ENCODE data around the gene DYSF.
"Not testable (repeated sequence)": the region's sequence is repeated elsewhere in the genome, so short reads cannot be mapped to it uniquely, and the experiment has no call there.

DYSF gene

DNA sequence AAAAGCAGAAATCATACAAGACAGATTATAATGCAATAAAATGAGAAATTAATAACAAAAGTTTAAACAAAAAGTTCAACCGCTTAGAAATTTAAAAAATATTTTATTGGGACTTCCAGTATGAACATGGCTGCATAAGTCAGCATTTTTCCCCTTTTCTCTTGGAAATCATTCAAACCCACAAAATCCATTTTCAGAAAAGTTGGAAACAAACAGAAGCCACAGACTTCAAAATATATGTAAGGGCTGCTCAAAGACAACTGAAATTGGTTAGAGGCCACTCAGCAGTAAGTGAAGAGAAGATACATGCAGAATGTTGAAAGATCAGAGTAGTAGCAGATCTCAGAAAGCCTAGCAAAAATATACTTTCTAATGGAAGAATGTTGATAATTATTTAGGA lies 194.0 kb downstream of the DYSF start:
- DNase-seq (ENCODE audit: low read depth): peak; percentile 21

DNA sequence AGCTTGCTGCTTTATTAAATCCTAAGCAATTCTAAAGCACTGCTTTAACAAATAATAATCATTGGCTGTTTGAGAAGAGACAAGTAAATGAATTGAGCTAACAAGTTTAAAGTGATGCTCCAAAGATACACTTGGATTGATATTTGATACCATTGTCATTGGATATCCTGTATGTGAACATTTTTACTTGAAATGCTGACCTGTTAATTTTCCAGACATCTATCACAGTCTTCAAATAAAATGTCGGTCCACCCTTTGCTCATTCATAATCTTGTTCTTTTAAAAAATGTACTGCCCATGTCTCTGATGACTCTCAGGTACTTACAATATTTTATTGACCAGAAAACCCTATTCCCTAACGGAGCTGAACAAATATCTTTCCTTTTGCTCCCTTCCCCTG lies 202.1 kb downstream of the DYSF start:
- no peak for DNase-seq (ENCODE audit: low read depth)

DNA sequence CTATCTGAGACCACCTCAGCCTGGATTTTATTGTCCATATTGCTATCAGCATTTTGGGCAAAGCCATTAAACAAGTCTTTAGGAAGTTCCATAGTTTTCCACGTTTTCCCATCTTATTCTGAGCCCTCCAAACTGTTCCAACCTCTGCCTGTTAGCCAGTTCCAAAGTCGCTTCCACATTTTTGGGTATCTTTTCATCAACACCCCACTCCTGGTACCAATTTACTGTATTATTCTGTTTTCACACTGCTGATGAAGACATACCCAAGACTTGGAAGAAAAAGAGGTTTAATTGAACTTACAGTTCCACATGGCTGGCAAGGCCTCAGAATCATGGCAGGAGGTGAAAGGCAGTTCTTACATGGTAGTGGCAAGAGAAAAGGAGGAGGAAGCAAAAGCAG lies 204.9 kb downstream of the DYSF start:
- DNase-seq (ENCODE audit: low read depth): not testable (repeated sequence)

DNA sequence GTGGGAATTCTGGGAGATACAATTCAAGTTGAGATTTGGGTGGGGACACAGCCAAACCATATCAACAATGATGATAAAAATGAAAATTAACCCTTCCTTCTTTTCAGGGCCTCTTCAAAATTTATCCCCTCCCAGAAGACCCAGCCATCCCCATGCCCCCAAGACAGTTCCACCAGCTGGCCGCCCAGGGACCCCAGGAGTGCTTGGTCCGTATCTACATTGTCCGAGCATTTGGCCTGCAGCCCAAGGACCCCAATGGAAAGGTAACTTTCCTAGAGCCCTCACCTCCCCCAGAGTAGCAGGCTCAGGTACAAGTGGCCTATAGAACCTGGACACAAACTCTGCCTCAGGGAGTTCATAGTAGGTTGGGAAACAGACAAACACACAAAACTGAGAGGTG lies 205.4 kb downstream of the DYSF start:
- DNase-seq (ENCODE audit: low read depth): no peak

DNA sequence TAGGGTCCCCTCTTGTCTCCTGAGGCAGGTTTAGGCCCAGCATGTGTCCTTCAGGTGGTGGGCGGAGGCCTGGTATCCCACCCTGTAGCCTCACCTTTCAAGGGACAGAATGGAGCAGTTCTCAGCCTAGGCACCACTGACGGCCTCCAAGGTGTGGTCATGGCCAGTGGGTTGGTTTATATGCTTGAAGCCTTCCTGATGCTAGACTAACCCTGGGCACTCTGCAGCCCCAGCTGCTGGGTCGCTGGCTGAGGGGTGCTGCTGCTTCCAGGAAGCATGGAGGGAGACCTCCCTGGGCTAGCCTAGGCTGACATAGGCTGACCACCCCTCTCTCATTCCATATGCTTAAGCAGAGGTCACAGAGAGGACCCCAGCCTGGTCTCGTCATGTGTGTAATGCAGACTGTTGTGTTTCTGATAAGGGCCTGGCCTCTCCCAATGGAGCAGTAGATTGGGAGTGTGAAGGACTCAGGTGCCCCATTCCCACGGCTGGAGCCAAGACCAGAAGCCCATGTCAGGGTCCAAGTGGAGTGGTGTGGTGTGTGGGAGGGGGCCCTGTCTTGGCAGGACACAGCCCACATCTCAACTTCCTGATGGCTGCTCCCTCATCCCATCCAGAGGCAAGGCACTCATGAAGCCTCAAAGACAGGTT lies 206.6 kb downstream of the DYSF start:
- DNase-seq (ENCODE audit: low read depth): no peak

DNA sequence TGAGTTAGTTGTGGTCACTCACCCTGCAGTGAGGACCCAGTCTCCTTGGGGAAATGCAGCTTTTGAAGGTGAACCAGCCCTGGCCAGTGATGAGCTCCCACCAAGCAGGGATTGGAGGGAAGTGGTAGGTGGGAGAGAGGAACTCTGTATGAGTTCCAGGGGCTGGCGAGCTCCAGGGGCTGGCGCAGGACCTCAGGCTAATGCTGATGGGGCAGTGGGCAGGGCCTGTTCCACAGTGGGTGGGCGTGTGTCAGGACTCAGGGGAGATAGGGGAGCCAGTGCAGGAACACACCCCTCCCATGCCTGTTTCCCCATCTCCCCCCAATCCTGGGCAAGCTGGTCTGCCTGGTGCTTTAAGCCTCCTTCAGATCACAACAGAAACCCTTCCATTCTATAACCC lies 208.4 kb downstream of the DYSF start:
- DNase-seq (ENCODE audit: low read depth): no peak

DNA sequence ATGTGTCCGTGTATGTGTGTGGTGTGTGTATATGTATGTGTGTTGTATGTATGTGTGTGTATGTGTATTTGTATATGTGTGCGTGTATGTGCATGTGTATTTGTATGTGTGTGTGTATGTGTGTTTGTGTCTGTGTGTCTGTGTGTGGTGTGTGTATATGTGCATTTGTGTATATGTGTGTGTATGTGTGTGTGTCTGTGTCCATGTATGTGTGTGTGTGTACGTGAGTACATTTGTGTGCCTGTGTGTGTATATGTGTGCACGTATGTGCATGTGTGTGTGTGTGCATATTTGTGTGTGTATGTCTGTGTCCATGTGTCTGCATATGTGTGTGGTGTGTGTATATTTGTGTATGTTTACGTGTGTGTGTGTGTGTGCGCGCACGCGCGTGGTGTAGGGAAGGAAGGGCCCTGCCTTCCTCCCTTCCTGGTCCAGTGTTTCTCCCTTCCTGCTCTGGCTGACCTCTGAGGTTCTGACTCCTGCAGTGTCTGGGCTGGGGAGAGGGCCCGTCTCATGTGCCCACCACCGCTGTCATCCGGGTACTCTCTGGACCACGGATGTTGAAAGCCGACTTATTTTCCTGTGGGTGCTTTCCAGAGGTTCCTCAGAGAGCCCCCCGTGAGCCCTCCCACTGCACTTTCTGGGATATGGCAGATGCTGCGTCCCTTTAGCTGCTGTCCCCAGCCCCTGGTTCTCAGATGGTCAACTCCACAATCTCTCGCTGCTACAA lies 209.5 kb downstream of the DYSF start:
- no peak for DNase-seq (ENCODE audit: low read depth)

DNA sequence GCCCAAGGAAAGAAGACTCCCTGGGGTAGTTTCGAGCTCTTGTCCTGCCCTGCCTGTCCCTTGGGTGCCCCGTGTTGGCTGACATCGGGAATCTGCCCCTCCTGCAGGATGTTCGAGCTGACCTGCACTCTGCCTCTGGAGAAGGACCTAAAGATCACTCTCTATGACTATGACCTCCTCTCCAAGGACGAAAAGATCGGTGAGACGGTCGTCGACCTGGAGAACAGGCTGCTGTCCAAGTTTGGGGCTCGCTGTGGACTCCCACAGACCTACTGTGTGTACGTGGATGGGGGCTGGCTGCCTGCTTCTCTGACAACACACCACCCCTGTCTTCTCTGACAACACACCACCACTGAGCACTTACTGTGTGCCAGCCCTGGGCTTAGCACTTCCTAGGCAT lies 210.8 kb downstream of the DYSF start:
- no peak for DNase-seq (ENCODE audit: low read depth)

DNA sequence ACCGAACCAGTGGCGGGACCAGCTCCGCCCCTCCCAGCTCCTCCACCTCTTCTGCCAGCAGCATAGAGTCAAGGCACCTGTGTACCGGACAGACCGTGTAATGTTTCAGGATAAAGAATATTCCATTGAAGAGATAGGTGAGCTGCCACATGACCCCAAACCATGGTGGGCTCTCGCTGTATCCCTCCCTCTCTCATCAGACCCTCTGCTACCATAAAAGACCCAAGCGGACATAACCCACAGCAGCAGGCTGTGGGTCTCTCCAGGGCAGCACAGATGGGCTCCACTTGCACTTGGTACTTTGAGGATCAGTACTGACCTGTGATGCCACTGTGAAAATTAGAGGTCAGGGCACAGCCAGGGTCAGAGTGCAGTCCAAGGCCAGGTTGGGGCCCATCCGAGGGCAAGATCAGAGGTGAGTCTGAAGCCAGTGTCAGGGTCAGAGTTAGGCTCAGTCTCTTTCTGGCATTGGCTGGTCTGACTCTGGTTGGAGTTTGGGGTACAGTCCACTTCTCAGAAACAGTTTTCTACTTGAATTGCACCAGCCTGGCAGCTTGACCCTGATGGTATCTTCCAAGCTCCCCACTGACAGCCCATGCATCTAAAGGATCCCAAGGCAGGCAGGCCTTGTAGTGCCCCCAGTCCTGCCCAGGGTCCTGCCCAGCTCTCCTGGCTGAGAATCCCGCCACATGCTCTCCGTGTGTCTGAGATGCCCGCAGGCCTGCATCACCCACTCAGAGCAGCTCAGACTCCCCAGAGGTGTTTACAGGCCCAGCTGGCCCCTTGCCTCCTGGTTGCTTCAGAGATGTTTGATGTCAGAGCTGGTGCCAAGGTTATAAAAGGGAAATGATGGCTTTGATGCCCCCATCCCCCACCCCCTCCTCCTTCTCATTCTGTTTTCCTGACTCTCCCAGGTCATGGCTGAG lies 212.1 kb downstream of the DYSF start:
- no peak for DNase-seq (ENCODE audit: low read depth)

DNA sequence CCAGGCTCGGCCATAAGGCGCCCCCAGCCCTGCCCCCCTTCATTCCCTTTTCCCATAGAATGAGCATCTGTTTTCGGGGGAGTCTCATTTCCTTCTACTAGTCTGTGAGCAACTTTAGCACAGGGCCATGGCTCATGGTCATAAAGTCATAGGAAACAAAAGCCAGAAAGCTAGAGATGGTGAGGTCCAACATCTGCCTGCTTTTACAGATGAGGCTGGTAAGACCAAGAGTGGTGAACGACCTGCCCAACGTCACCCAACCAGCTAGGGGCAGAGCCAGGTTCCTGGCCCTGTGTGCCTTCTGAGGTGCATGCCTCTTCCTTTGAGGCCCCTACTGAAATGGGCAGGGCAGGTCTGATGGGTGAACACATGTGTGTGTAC lies 212.7 kb downstream of the DYSF start:
- no peak for DNase-seq (ENCODE audit: low read depth)

DNA sequence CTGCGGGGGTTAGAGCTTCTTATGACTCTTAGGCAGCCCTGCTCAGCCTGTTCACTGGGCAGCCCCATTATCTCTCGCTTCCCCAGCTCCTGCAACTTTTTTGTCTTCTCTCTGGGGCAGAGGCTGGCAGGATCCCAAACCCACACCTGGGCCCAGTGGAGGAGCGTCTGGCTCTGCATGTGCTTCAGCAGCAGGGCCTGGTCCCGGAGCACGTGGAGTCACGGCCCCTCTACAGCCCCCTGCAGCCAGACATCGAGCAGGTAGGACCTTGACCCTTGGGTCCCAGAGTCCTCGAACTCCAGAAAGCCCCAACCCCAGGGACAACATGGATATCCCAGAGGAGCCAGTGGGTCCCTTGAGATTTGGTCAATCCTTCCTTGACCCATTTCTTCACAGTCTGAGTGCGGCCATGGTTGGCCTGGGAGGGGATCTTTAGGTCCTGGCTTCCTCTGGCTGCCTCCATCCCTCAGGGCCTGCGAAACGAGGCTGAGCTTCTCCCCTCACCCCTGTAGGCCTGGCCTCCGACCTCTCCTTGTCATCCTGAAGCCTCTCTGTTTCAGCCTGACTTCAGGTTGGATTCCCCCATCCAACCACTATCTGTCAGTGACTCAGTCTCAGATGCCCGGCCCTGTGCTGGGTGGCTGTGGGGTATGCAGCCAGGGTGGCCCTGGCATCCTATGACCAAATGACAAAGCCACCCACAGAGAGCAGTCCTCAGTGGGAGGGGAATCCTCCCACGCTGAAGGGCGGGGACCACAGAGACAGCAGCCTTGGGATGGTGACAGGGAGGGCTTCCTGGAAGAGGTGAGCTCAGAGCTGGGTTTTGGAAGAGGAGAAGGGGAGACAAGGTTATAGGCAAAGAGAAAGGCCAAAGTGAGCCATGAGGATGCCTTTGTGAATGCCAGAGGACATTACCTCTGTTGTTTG lies 214.2 kb downstream of the DYSF start:
- no peak for DNase-seq (ENCODE audit: low read depth)

DNA sequence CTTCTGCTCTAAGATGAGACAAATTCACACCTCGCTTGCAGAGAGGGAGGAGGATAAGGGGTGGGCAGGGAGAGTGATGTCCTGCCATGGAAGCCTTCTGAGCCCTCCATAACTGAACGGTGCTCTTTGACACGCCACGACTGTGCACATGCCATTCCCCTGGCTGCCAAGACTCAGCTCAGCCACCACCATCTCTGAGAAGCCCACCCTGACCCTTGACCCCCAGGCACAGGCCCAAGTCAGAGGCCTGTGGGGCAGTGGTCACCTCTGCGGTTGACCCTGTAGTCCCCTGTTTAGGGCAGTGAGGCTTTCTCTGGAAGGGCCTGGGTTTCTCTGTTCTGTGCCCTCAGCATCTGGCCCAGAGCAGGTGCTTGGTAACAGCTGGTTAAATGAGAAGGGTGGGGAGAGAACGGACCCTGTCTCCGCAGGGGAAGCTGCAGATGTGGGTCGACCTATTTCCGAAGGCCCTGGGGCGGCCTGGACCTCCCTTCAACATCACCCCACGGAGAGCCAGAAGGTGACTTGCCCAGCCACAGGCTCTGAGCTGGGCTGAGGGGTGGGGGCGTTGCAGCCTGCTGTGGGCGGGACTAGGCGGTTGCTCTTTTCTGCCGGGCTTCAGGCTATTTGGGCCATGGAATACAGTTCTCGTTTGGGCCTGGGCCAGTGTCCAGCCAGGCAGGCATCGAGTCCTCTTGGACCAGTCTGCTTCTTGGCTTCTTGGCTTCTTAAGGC lies 215.1 kb downstream of the DYSF start:
- no peak for DNase-seq (ENCODE audit: low read depth)

DNA sequence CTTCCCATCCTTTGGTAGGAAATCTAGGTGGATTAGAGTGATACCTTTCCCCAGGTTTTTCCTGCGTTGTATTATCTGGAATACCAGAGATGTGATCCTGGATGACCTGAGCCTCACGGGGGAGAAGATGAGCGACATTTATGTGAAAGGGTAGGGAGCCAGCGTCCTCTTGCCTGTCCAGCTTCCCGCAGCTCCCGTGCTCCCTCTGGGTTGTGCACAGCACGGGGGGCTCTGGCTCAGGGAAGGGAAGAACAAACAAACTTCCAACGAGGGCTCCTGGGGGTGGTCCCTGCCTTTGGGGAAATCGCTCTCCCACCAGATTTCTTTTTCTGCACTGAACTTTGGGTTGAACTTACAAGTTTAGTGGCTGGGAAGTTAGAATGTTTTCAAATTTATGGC lies 215.7 kb downstream of the DYSF start:
- DNase-seq (ENCODE audit: low read depth): no peak

DNA sequence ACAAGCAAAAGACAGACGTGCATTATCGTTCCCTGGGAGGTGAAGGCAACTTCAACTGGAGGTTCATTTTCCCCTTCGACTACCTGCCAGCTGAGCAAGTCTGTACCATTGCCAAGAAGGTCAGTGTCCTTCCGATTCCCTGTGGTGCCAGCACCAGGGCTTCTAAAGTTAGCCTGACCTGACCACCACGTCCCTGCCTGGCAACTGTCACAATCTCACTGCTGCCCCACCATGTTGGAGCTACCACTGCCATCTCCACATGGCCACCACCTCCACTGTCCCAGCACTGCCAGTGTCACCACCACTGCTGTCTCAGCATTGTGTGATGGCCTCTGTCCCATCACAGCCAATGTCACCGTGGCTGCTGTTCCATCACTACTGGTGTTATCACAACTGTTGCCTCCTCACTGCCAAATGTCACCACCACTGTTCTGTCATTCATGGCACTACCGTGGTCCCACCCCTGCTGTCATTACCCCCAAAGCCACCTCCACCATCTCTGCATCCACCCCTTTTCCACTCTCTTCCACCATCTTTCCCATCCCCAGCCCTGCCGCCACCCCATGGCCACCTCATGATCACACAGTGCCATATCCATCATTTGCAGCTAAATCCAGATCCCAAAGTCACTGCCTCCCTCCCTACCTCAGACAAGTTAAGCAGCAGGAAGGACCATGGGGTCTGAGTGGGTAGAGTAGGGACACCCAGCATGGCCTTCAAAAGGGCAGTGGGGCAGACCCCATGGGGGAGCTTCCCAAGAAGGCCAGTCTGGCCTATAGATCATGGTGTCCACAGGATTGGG lies 216.5 kb downstream of the DYSF start:
- no peak for DNase-seq (ENCODE audit: low read depth)

DNA sequence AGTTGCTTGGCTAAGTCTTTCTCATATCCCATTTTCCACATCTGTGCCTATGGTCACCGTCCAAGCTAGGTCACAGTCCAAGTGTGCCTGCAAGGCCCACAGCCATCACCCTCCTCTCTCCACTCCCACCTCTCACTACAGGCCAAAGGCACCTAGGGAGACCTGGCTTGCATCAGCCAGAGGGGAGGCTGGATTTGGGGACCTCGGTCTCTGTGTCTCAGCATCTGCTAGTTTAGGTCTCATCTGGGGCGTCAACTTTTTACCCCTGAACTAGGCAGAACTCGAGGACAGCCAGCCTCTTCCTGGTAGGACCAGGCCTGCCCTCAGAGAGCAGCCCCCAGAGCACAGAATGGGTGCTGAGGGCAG lies 217.1 kb downstream of the DYSF start:
- no peak for DNase-seq (ENCODE audit: low read depth)

DNA sequence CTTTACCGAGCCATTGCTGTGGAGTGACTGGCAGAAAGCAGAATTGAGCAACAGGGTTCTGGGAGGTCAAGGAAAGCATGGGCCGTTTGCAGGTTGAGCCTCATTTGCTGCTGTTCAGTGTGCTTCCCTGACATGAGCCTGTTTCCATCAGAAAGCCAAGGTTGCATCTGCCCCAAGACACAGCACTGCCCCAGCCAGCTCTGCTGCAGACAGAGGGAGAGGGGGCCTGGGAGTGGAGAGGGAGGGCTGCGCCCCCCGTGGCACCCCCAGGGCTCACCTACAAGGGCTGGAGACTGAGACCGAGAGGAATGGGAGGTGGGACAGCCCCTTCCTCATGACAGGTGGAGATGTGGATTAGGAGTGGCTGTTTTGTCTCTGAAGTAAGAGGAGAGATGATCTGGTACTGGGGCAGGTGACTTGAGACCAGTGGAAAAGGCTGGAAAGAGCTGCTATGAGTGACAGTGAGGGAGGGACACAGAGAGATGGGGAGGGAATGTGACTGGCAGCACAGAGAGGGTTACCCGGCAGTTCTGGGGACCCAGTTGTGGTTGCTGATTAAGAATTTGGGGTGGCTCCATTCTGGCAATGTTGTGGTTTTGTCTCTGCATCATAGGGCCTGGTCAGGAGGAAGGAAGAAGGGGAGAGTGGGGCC lies 218.0 kb downstream of the DYSF start:
- DNase-seq (ENCODE audit: low read depth): no peak

DNA sequence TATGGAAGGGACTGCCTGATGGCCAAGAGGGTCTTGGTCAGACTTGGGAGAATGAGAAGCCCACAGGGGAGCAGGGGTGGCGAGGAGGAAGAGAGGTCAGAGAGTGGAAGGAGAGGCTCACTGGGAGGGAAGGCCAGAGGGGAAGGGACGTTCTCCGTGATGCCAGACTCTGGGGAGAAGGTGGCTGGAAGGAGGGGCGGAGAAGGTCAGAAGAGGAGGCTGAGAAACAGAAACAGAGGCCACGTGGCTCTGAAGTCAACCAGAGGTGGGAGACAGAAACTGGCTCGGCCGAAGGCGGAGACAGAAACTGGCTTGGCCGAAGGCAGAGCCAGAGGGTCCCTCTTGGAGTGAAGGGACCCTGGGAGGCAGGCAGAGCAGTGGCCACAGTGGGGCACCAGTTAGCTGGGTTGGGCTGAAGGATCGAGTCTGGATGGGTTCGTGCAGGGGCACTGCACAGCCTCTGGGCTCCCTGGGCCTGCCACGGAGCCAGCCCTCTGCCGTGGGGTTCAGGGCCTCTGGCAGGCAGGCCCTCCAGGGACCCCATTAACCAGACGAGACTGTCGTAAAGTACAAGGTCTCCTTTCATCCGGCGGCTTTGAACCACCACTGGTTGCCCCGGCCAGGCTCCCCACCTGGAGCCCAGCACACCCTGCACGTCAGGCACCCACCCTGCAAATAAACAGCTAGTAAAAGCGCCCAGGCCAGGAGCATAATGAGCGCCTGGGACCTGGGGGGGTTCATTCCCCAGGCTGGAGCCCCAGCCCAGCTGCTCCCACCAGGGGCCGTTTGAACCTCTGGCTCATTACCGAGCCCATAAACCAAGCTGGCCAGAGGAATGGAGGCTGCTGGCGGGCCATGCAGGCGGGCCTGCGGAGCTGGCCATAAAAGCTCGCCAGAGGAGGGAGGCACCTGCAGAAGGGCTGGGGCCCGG lies 218.8 kb downstream of the DYSF start:
- no peak for DNase-seq (ENCODE audit: low read depth)
